H1 (cell line): ENCODE data around the gene GRID1. TPM values are rescaled to one million over a fixed set of nuclear protein-coding genes. Genes with fewer than 3 reads are reported as not detected.

Source experiments
- CTCF ChIA-PET: fragments of 300-600 bp; sonication (Branson Sonifier 250); formaldehyde crosslinking; loops from one replicate; lab custom pipeline; 2021; ENCODE audit not compliant: partially characterized antibody; lab: Charles Lee
- POLR2A ChIA-PET: fragments of 300-600 bp; sonication (Branson Sonifier 250); formaldehyde crosslinking; loops from one replicate; lab custom pipeline; 2021; ENCODE audit warnings: inconsistent platforms; ENCODE audit not compliant: partially characterized antibody; lab: Charles Lee
- DNase-seq, 2 experiments: peaks; one replicate each; pipeline versions ENCODE4 v3.0.0 to v3.0.0-alpha.2; 2010 to 2022; ENCODE audit warnings: low spot score in 2 of 2, low read depth in 1 of 2, mixed read lengths in 1 of 2
- FAIRE-seq: peaks from 2 replicates; lab custom pipeline; 2011; peaks lifted over from hg19 to GRCh38; lab: Jason Lieb, UNC
- H2AFZ ChIP-seq: 2 replicates; pipeline ENCODE4 v1.8.1; 2012; ENCODE audit warnings: low read length, inconsistent platforms
- H2AK5ac ChIP-seq: 2 replicates; pipeline ENCODE4 v1.6.1; 2013; ENCODE audit warnings: low read depth, low read length
- H2BK120ac ChIP-seq: replicated peaks from 2 replicates; pipeline ENCODE3; 2013; ENCODE audit warnings: low read depth, low read length, inconsistent platforms
- H2BK12ac ChIP-seq: 2 replicates; pipeline ENCODE4 v1.6.1; 2013; ENCODE audit warnings: low read depth, low read length
- H2BK15ac ChIP-seq: 2 replicates; pipeline ENCODE4 v1.6.1; 2013; ENCODE audit warnings: low read length
- H2BK20ac ChIP-seq: 2 replicates; pipeline ENCODE4 v1.6.1; 2013; ENCODE audit warnings: low read length
- H2BK5ac ChIP-seq: 2 replicates; pipeline ENCODE4 v1.6.1; 2013; ENCODE audit warnings: low read depth, low read length
- H3K14ac ChIP-seq: 2 replicates; pipeline ENCODE4 v1.6.1; 2013; ENCODE audit warnings: inconsistent platforms; ENCODE audit not compliant: insufficient read length
- H3K18ac ChIP-seq: 2 replicates; pipeline ENCODE4 v1.6.1; 2013; ENCODE audit warnings: low read length; ENCODE audit errors: extremely low read depth
- H3K23ac ChIP-seq: 2 replicates; pipeline ENCODE4 v1.6.1; 2013; ENCODE audit warnings: inconsistent platforms; ENCODE audit not compliant: insufficient read length
- H3K23me2 ChIP-seq: 2 replicates; pipeline ENCODE4 v1.6.1; 2013; ENCODE audit warnings: low read depth, low read length
- H3K27ac ChIP-seq: 2 replicates; pipeline ENCODE4 v1.6.1; 2011; ENCODE audit warnings: low read depth, low read length, inconsistent platforms
- H3K27me3 ChIP-seq, 4 experiments: replicated peaks in 1 of 4; 1 replicate in 1 of 4; 2 replicates in 3 of 4; pipeline versions ENCODE4 v1.6.1 to v1.8.1; 2011 to 2013; ENCODE audit warnings: low read length in 3 of 4, mild to moderate bottlenecking in 3 of 4, inconsistent platforms in 2 of 4, mixed read lengths in 2 of 4, moderate library complexity in 1 of 4; ENCODE audit not compliant: control insufficient read depth in 3 of 4, insufficient read depth in 3 of 4; ENCODE audit errors: extremely low read depth in 1 of 4
- H3K36me3 ChIP-seq, 4 experiments: 2 replicates each; pipeline versions ENCODE4 v1.6.1 to v1.8.1; 2011 to 2013; ENCODE audit warnings: mild to moderate bottlenecking in 4 of 4, low read length in 3 of 4, moderate library complexity in 2 of 4, control low read depth in 1 of 4, inconsistent platforms in 1 of 4; ENCODE audit not compliant: insufficient read depth in 4 of 4, control insufficient read depth in 2 of 4
- H3K4ac ChIP-seq: replicated peaks from 2 replicates; pipeline ENCODE3; 2013; ENCODE audit warnings: low read length, low read depth, mixed read lengths, inconsistent platforms; ENCODE audit not compliant: insufficient read length
- H3K4me1 ChIP-seq, 4 experiments: replicated peaks in 1 of 4; 1 replicate in 1 of 4; 2 replicates in 3 of 4; pipeline versions ENCODE4 v1.6.1 to v1.8.1; 2011 to 2013; ENCODE audit warnings: low read length in 3 of 4, inconsistent platforms in 2 of 4, mixed read lengths in 1 of 4; ENCODE audit not compliant: insufficient read depth in 4 of 4, control insufficient read depth in 3 of 4
- H3K4me2 ChIP-seq, 2 experiments: 2 replicates each; pipeline versions ENCODE4 v1.6.1 to v1.8.1; 2011 to 2013; ENCODE audit warnings: low read depth in 2 of 2, low read length in 2 of 2, control low read depth in 1 of 2, inconsistent platforms in 1 of 2, mild to moderate bottlenecking in 1 of 2; ENCODE audit not compliant: insufficient read depth in 1 of 2
- H3K4me3 ChIP-seq, 4 experiments: fragments of 200-600, 300-600 bp in 1 of 4; sonication (generic), shearing (Covaris generic), sonication (Bioruptor Twin) in 1 of 4; 2 replicates each; pipeline versions ENCODE4 v1.5.1 to v1.8.1; 2011 to 2016; ENCODE audit warnings: low read length in 4 of 4, low read depth in 3 of 4, control low read depth in 2 of 4, inconsistent platforms in 2 of 4, mild to moderate bottlenecking in 2 of 4, mixed read lengths in 1 of 4, moderate library complexity in 1 of 4; ENCODE audit not compliant: insufficient read depth in 2 of 4; ENCODE audit errors: extremely low read depth in 1 of 4
- H3K56ac ChIP-seq: replicated peaks from 2 replicates; pipeline ENCODE3; 2013; ENCODE audit warnings: low read depth, mild to moderate bottlenecking, mixed read lengths, low read length, inconsistent platforms; ENCODE audit not compliant: insufficient read length
- H3K79me1 ChIP-seq: 2 replicates; pipeline ENCODE4 v1.6.1; 2013; ENCODE audit warnings: low read depth, low read length, control low read depth
- H3K79me2 ChIP-seq, 2 experiments: 2 replicates each; pipeline versions ENCODE4 v1.6.1 to v1.8.1; 2012 to 2013; ENCODE audit warnings: low read length in 2 of 2, mild to moderate bottlenecking in 2 of 2, inconsistent platforms in 1 of 2; ENCODE audit not compliant: insufficient read depth in 2 of 2, control insufficient read depth in 1 of 2
- H3K9ac ChIP-seq, 4 experiments: replicated peaks in 1 of 4; 1 replicate in 1 of 4; 2 replicates in 3 of 4; pipeline versions ENCODE4 v1.6.1 to v1.8.1; 2011 to 2013; ENCODE audit warnings: low read depth in 3 of 4, low read length in 3 of 4, control low read depth in 2 of 4, mild to moderate bottlenecking in 2 of 4, moderate library complexity in 2 of 4, inconsistent platforms in 1 of 4; ENCODE audit errors: extremely low read depth in 1 of 4
- H3K9me3 ChIP-seq, 2 experiments: 2 replicates each; pipeline versions ENCODE4 v1.6.1 to v1.8.1; 2012 to 2013; ENCODE audit warnings: mild to moderate bottlenecking in 2 of 2, moderate library complexity in 2 of 2, control low read depth in 1 of 2, inconsistent platforms in 1 of 2, low read depth in 1 of 2, low read length in 1 of 2, mixed read lengths in 1 of 2; ENCODE audit not compliant: insufficient read depth in 2 of 2
- H4K20me1 ChIP-seq, 2 experiments: replicated peaks in 1 of 2; 2 replicates each; pipeline versions ENCODE3 to v1.8.1; 2011 to 2013; ENCODE audit warnings: inconsistent platforms in 2 of 2, low read length in 2 of 2, mild to moderate bottlenecking in 1 of 2; ENCODE audit not compliant: insufficient read depth in 2 of 2, control insufficient read depth in 1 of 2
- H4K5ac ChIP-seq: 2 replicates; pipeline ENCODE4 v1.6.1; 2013; ENCODE audit warnings: low read length, low read depth, mixed read lengths, inconsistent platforms; ENCODE audit not compliant: insufficient read length
- H4K8ac ChIP-seq: 2 replicates; pipeline ENCODE4 v1.8.0; 2013; ENCODE audit warnings: mild to moderate bottlenecking, moderate library complexity, low read length, inconsistent platforms; ENCODE audit not compliant: insufficient read depth; ENCODE audit errors: extremely low read depth
- H4K91ac ChIP-seq: replicated peaks from 2 replicates; pipeline ENCODE3; 2013; ENCODE audit warnings: low read length, mixed read lengths, inconsistent platforms; ENCODE audit not compliant: insufficient read length
- CBX5 ChIP-seq: fragments of 300-800, 300-1000 bp; sonication (generic); IDR thresholded peaks from 2 replicates; pipeline ENCODE4 v1.7.1; 2016; ENCODE audit warnings: antibody characterized with exemption, low read length, low read depth
- CREB1 ChIP-seq: IDR thresholded peaks from 2 replicates; pipeline ENCODE4 v1.6.1; 2012; ENCODE audit warnings: inconsistent platforms
- MAFK ChIP-seq: IDR thresholded peaks from 2 replicates; pipeline ENCODE4 v1.6.1; 2012; ENCODE audit warnings: low read depth, mild to moderate bottlenecking, improper control_type of control experiment, low read length
- SIRT6 ChIP-seq: IDR thresholded peaks from one replicate; pipeline ENCODE4 v1.7.1; 2012; ENCODE audit warnings: low read length, inconsistent platforms
- WGBS, 2 experiments: shearing (Covaris generic) in 1 of 2; methylation state at CpG; one replicate each; pipeline versions ENCODE4 v1.1.6 to v1.1.7; 2013 to 2015; ENCODE audit warnings: low lambda C conversion rate in 2 of 2, mixed read lengths in 2 of 2, inconsistent platforms in 1 of 2, low coverage in 1 of 2, missing lambda C conversion rate in 1 of 2; ENCODE audit not compliant: insufficient replicate concordance in 2 of 2, insufficient coverage in 1 of 2, insufficient read length in 1 of 2; ENCODE audit errors: extremely low coverage in 1 of 2, missing lambda C conversion rate in 1 of 2; 5-methylcytosine and 5-hydroxymethylcytosine counted together
- polyA plus RNA-seq, 7 experiments: library from polyadenylated mRNA; depleted of rRNA in 3 of 7; stranded (reverse) in 5 of 7; unstranded in 2 of 7; fragments of >200 nt in 5 of 7; fragments of 200-250 nt in 2 of 7; gene quantifications; 1 replicate in 5 of 7; 2 replicates in 1 of 7; 4 replicates in 1 of 7; pipeline versions ENCODE4 v1.2.1 to v1.2.3, GENCODE V29; 2011 to 2013; ENCODE audit warnings: missing spikeins in 2 of 7, mixed read lengths in 2 of 7
- total RNA-seq: library from RNA; stranded (reverse); fragmentation: NEBNext Ultra II Directional; extraction: Animal tissue kit (Norgen Biotek cat#: 25700); gene quantifications from 2 replicates; pipeline ENCODE4 v1.2.1, GENCODE V29; 2021

The GRID1 gene
- total and polyA plus RNA-seq, 2 of the 8 experiments (the other 6 are each of a cell fraction or from before 2014, with no cell fraction given) = 0.22 to 0.30 TPM

DNA sequence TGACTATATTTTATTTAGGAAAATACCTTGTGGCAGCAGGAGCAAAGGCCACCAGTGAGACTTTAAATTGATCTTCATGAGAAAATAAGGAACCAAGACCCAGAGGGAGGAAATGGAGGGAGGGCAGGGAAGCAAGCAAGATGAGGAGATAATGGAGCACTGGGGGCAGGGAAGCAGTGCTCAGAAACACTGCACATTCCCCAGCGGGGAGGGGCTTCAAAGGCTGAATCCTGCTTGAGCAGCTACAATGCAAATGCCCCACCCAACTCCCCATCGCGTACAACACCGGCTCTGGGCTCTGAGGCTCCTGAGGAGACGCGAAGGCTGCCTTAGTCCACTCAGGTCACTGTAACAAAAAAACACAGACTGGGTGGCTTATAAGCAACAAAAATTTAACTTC is 503.8 kb downstream of the GRID1 start:
- Histone ChIP-seq H3K4me3 (no peak overlapping the region), H2BK15ac (no peak overlapping the region), H2AFZ (no peak overlapping the region), H3K23me2 (peaks cover 2% of the 10 kb centered on the region; the same call in 1 of the 2 replicates), H3K4ac (no peak overlapping the region), H3K27me3 (no peaks in the 10 kb centered on the region; a peak in 1 of 7 replicates), H2AK5ac (no peak overlapping the region), H3K4me2 (no peak overlapping the region), H4K20me1 (peaks cover 0 to 1% of the 10 kb centered on the region in 2 experiments), H3K14ac (no peak overlapping the region), H2BK5ac (no peak overlapping the region), H3K79me2 (no peaks in the 10 kb centered on the region), H2BK12ac (no peak overlapping the region), H2BK120ac (no peak overlapping the region), H3K9me3 (no peaks in the 10 kb centered on the region), H4K8ac (no peak overlapping the region), H3K56ac (no peak overlapping the region), H4K91ac (no peak overlapping the region), H4K5ac (no peak overlapping the region), H3K4me1 (no peaks in the 10 kb centered on the region), H3K79me1 (no peaks in the 10 kb centered on the region), H3K36me3 (no peaks in the 10 kb centered on the region), H3K18ac (no peak overlapping the region), H3K23ac (no peak overlapping the region), H3K9ac (no peak overlapping the region), H3K27ac (no peak overlapping the region), H2BK20ac (no peak overlapping the region)
- CTCF ChIA-PET = no interaction called here
- TF ChIP-seq SIRT6 (no peak), MAFK (no peak), CBX5 (no peak), CREB1 (no peak)
- POLR2A ChIA-PET = no interaction called here
- 93% methylated on average over 6 of the region's 6 CpGs; no CpG with 5 or more reads in 1 of the 2 experiments for WGBS, 2 experiments
- FAIRE-seq (no peak), DNase-seq (no peak)
